ENCODE data around the gene ZNF22.
A peak's percentile ranks its signal among the peaks of the same experiment; 100 is the strongest.

Gene ZNF22

DNA sequence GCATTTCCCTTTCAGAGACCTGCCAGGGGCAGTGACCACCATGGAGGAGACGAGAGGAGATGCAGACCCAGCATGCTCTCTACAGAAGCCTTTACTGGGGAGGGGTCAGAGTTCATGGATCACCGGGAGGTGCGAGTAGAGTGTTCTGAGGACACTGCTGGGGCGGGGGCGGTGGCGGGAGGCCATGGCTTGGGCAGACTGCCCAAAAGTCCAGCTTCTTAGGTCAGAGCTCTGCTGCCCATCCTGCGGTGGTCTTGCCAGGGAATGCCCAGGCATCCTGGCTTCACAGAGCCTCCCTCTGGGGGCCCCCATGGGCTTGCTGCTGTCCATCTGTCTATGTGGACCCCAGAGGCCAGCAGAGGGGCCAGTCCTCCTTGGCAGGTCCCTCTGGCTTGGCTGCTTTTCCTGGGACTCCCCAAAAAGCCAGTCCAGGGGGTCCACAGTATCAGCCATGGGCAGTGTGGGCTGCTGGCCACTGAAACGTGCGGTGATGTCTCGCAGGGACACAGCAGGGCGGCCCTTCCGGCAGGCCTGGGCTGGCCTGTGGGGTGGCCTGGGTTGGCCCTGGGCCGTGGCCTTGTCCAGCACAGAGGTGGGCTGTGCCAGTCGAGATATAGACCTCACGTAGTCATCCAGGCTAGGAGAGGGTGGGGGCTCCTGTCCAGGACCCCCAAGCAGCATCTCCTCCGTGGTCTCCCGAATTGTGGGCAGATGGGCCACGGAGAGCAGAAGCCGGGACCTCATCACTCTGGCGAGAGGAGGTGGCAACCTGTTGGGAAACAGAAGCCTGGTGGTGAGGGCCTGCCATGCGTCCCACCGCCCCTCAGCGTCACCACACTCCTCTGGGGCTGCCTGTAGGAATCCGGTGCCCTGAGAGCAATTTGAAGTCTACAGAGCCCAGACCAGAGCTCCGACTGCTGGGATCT, 23.2 kb upstream of the ZNF22 start:
- DNase-seq (ENCODE audit: low spot score) = no peak

DNA sequence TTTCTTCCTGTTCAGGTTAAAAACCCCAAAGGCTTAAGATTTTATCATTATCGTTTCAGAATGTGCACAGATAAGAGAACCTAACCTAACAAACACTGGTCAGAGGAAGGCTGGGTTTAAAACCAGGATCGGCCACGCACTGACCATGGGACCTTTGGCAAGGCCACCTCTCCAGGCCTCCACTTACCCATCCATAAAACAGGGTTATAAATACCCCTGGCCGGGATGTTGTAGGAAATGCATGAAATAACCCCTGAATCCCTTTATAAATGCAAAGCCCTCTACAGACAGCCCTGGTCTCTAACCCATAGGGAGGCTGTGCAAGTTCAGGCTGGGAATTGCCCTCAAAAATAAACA, 22.5 kb upstream of the ZNF22 start:
- no peak for DNase-seq (ENCODE audit: low spot score)

DNA sequence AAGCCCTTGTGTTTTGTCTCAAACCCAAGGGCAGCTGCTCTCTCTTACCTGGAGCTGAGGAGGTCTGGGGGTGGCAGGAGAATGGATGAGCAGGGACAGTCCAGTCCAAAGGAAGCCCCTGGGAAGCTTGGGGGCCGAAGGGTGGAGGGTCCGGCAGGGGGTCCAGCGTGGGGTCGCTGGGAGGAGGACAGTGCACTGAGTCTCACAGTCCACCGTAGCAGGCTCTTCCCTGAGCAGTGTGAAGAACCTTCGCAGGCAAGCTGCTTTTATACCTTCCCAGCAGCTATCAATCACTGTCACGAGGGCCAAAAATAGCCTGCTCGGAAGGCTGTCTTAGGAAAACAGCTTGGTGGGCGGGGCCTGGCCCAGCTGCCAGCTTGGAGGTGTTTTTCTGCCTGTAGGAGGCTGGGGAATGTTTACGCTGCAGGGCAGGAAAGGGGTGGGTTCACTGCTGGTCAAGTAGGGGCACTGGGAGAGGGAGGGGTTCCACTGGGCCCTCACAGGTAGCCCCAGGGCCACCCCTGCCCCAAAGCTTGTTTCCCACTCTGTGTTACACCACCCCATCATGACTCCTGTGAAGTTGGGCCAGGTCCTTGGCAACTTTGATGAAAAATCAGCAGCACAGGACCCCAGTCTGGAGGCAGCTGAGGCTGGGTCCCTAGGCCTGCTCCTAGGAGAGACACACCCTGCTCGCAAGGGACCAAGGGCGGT, 22.0 kb upstream of the ZNF22 start, which contains the start of gene DEPP1:
DEPP1 (minus strand) TSS at position 240 of the 711 bp plus-strand sequence. CDS start 779 bp downstream, outside the sequence.
- DNase-seq (ENCODE audit: low spot score) = peak; percentile 84

DNA sequence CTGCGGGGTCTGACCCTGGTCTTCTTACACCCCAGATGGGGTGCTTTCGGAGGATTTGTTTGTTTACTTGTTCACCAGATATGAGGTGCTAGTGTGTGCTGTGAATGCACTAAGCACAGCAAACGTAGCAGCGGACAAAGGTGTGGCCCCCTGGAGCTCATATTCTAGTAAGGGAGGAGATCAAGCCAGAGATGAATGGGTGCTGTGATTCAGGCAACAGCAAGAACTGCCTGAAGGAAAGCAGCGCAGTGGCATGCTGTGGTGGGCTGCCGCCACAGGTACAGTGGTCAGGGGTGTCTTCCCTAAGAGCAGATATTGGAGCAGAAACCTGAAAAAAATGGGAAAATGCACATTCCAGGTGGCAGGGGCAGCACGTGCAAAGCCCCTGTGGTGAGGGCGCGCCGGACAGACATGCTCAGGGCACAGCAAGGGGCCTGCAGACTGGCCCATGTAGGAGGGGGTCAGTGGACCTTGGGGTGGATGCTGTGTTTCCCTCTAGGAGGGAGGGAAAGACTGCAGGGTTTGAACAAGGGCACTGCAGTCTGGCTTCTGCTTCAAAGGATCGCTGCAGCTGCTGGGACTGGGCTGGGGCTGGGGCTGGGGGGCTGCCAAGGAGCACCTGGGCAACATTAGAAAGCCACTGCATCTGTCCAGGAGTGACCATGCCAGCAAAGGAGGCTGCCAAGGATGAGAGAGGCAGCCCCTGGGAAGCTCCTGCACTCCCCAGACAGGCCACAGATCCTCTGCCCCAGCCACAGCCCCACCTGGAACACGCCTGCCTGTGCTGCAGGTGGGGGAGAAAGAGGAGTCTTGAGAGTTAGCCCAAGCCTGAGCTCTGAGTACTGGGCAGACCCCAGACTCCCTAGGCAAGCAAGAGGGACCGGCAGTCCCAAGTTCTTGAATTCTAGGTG, 21.2 kb upstream of the ZNF22 start:
- no peak for DNase-seq (ENCODE audit: low spot score)

DNA sequence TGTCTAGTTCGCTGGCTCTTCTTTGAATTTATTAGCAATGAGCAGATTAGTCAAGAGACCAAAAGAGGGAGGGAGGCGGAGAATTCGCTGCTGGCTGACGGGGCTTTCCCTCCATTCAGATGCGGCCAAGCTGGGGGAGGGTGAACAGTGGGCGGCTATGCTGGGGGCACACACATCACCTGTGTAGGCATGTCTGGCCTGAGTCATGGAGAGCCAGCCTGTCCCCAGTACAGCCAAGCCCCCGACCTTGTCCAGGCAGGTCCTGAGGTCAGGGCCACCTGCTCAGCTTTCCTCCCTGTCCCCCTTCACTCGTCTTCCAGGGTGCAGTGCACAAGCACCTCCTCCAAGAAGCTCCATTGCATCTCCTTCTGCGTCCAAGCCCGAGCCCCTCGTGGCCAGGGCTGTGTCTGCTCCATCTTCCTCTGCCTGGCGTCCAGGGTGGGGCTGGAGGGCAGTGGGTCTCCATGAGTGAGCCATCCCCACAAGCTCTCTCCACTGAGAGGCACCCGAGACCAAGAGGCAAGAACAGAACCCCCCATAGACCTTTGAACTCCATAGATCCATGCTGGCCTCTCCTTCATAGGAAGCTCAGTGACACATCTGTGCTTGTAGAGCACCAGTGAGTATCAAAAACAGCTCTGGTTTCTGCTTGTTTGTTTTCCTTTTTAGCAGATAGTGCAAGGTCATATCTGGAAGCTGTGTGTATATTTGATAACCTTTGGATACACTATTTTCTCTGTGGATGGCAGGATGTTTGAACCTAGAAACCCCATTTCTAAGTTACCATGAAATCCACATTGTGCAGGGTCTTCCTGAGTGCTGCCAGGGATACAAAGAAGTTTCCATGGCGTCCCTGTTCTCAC, 20.2 kb upstream of the ZNF22 start:
- DNase-seq (ENCODE audit: low spot score) = no peak

DNA sequence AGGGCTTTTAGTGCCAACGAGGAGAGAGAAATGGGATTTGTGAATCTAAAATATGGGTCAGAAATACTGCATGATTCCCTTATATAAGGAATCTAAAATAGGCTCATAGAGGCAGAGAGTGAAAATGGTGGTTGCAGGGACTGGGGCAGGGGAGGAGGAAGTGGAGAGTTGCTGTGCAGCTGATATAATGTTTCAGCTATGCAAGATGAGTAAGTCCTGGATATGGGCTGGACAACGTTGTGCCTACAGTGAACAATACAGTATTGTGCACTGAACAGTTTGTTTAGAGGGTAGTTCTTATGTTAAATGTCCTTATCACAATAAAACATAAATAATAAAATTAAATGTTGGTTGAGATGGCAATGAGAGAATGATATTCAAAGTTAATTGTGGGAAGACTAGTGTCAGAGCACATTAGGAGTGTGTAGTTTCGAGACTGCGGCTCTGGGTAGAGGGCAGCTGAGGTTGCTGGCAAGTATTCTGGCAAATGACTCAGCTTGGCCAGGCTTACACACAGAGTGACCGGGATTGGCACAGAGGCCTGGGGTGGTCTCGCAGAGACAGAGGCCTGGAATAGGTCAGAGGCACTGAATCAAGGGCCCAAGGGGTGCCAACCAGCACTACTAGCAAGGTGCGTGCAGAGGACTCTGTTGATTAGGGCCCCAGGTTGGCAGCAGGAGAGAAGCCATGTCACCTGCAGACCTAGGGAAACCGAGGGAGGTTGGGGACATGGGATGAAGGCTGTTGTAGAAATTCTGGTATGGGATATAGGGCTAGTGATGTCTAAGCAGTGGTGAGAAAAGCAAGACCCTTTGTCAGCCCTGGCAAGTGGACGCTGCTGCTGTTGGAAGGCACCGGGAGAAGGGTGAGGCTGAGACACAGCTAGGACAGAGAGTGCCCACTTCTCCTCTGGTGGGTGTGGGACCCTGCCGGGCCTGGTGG, 19.3 kb upstream of the ZNF22 start:
- DNase-seq (ENCODE audit: low spot score) = peak; percentile 46

DNA sequence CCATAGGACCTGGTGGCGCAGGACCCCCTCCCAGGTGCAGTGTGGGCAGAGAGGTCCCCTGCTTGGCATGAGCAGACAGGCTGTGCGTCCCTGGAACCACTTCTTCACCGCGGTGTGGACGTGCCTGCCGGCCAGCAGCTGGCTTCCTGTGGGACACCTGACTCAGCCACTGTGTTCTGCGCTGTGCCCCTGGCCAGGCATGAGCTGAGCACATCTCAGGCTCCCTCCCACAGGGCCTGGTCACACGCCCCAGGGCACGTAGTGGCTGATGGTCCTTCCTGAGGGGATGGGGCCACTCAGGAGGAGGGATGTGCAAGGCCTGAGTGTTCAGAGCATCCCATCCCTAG, 18.6 kb upstream of the ZNF22 start:
- DNase-seq (ENCODE audit: low spot score) = no peak

DNA sequence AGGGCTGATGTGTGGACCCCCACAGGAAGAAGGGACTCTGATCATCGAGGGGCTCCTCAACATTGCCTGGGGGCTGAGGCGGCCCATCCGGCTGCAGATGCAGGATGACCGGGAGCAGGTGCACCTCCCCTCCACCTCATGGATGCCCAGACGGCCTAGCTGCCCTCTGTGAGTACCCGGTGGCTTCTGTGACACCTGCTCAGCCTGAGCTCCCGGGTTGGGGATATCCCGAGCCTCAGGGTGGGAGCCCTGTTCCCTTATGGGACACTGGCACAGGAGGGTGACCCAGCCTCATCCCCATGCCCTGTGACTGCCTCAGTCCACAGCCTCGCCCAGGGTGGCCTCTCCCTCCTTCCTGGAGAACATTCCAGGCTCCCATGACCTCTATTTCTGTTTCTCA, 18.2 kb upstream of the ZNF22 start:
- DNase-seq (ENCODE audit: low spot score) = no peak

DNA sequence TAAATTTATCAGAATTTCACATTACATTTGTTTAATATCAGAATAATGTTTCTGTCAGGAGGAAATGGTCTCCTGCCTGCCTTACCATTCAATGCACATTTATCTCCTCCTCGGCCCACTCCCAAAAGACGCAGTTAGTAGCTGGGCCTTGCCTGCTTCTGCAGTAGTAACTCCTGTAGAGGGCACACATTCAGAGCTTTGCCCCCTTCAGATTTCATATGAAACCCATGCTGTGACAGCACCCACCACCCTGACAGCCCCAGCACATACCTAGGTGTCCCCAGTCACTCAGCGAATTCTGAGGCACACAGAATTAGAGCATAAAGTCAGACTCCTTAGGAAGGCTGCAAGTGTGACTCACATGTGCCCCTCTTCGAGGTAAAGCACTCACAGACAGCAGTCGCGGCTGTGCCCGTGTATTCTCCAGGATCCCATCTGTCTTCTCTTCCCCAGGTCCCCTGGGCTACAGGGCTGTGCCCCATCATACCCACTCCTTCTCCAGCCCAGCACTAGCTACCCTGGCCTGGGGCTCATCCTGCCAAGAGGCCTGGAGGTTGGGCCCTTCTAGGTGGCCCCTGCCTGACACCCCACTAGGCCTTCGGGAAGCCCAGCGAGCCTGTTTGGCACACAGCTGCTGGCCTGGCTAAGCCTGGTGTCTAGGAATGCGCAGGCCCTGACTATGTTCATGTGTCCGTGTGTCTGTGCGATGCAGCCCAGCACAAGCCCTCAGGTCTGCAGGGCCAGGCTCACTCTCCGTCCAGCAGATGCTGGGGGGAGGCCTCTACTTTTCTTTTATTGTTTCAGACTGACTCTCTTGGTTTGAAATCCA, 17.4 kb upstream of the ZNF22 start:
- no peak for DNase-seq (ENCODE audit: low spot score)

DNA sequence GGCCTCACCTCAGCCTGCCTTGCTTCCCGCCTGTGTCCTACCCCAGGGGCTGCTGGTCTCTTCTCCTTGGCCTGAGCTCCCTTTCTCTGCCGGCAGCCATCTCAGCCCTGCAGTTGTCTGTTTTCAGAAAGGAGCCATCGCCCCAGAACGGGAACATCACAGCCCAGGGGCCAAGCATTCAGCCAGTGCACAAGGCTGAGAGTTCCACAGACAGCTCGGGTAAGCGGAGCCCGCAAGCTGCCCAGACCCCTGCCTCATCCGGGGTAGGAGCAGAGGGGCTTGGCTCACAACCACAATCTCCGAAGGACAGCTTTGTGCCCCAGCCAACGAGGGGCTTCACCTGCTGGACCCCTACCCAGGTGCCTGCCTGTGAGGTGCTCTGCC, 16.8 kb upstream of the ZNF22 start:
- DNase-seq (ENCODE audit: low spot score) = no peak

DNA sequence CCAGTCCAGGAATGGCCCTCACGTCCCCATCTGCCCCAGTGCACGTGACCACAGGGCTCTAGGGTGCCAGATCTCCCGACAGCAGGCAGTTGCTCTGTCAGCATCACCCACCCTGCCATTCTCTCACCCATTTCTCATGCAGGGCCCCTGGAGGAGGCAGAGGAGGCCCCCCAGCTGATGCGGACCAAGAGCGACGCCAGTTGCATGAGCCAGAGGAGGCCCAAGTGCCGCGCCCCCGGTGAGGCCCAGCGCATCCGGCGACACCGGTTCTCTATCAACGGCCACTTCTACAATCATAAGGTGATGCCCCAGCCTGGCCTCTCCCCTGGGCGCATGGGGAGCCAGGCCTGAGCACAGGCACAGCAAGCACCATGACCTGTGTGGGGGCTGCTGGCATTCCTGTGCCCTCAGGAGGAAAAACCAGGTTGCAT, 16.0 kb upstream of the ZNF22 start:
- no peak for DNase-seq (ENCODE audit: low spot score)

DNA sequence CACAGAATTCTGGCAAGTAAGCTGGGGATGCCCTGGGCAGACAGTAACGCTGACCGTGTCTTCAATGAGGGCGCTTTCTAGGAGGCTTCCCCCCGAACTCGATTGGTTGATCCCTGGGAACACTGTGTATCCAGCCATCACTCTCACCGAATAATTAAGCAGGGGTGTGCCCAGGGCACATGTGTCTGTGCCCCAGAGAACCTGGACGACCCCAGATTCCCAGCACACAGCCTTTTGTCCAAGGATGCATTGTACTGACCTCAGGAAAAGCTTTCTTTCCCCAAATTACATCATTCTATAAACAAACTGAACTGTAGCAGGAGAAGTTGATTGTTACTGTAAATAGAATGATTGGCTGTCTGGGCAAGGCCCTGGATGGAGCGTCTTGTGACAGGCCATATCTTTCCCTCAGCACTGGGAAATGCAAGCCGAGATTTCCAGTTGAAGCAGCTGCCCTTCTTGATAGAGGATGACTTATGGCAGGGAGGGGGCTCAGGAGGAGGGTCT, 15.5 kb upstream of the ZNF22 start:
- DNase-seq (ENCODE audit: low spot score) = no peak

DNA sequence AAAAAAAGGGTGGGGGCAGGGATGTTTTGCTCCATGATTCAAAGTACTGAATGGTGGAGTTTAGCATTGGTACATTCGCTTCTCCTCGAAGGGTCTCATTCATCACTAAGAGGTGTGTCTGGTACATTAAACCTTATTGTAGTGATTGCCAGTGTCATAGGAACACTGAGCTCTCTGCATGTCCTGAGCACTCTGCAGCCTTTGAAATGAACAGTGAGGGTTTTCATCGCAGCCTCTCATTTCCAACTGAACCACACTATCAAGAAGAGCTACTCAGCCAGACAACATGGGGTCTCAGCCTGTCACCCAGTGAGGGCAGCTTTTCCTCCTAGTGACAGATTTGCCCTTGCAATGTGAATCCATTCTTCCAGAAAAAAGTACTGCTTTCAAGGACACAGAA, 14.5 kb upstream of the ZNF22 start:
- DNase-seq (ENCODE audit: low spot score) = no peak

DNA sequence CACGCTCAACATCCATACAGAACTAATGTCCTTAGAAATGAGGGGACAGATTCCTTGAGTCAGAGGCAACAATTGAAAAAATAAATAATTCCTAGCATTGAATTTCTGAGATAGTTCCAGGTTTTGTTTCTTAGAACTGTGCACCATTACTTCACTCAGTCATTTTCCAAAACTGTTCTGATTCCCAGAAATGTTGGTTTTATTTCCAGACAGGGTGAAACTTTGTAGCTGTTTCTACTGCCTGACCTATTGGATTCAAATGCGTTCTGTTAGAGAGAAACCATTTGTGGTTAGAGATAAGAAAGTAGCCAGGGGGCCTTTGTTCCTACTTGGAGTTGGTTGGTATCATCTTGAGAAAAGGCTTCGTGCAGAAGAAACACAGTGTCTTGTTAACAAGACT, 14.1 kb upstream of the ZNF22 start:
- DNase-seq (ENCODE audit: low spot score) = no peak

DNA sequence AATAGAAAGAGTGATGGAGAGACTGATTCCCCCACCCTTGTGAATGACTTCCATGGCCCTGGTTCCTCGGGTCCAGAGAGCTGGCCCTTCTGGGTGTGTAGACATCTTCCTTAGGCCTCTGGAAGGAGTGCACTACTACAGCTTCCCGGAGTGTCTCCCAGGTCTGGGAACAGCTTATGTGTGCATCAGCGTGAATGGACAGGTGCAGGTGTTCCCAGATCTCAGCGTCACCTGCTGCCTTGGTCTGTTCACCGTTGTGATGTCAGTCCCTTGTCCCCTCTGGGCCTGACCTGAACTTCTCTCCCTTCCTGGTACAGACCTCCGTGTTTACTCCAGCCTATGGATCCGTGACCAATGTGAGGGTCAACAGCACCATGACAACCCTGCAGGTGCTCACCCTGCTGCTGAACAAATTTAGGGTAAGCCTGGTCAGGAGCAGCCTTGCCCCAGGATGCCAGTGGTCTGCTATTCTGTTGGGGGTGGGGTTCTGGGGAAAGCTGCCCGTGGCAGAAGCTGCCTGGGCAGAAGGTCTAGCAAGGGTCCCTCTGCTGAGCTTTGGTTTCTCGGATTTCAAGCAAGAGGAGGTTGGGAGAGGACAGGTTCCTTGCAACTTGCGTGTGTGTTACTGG, 11.7 kb upstream of the ZNF22 start:
- no peak for DNase-seq (ENCODE audit: low spot score)

DNA sequence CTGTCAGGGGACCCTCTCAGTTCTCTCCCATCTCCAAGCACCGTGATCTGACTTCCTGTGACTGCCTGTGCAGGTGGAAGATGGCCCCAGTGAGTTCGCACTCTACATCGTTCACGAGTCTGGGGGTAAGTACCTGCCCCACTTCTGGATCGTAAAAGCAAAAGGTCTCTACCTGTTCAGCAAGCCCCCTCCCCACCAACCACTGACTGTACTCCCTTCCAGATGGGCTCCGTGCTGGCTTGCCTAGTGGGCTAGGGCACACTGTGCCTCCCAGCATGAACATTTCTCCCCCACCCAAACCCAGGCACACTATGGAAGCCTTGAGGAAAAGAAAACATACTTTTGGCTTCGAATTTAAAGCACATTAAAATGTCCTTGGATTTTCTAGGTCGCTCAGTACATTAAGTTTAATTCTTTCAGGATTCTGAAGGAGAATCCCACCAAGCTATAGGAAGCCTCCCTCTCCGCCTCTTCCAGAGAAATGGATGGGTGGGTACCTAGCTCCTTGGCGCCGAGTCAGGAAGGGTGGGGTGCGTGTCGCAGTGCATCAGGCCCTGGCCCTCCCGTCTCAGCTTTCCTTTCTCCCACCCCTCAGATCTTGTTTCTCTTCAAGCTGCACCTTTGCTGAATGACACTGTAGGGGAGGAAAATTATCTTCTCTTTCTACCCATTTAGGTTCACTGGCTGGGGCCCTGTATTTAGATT, 11.0 kb upstream of the ZNF22 start:
- DNase-seq (ENCODE audit: low spot score) = no peak

DNA sequence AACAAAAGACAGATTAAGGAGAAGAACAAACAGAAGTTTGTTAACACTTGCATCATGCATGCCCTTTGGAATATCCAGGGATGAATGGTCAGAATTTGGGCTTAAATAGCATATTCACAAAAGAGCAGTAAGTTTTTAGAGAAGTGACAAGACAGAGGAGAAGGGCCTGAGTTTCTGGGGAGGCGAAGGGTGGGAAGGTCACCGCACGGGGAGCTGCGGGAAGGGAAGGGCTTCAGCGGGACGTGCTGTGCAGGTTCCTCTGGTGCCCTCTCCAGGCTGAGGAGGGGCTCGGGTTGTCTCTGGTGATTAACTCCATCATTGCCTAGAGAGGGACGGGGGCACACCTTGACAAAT, 10.4 kb upstream of the ZNF22 start:
- no peak for DNase-seq (ENCODE audit: low spot score)

DNA sequence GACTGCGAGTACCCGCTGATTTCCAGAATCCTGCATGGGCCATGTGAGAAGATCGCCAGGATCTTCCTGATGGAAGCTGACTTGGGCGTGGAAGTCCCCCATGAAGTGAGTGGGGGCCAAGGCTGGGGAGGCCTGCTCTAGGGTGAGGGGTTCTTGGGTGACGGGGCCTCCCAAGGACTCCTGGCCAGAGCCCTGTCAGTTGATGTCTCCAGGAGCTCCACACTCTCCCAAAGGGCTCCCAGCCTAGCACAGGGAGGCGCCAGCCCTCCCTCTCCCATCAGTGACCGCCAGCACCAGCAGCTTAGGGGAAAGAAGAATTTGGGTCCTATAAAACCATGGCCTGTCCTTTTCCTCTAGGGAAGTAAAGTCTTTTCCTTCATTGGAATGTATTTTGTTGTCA, 9.8 kb upstream of the ZNF22 start:
- no peak for DNase-seq (ENCODE audit: low spot score)

Measured in LoVo (cell line).